Islet precursor cell (in vitro differentiated cells): Measurements from ENCODE around the gene ALDH1A3.

Source experiments
- DNase-seq: peaks from one replicate; pipeline ENCODE4 v3.0.0-alpha.2; 2018

The ALDH1A3 gene

DNA sequence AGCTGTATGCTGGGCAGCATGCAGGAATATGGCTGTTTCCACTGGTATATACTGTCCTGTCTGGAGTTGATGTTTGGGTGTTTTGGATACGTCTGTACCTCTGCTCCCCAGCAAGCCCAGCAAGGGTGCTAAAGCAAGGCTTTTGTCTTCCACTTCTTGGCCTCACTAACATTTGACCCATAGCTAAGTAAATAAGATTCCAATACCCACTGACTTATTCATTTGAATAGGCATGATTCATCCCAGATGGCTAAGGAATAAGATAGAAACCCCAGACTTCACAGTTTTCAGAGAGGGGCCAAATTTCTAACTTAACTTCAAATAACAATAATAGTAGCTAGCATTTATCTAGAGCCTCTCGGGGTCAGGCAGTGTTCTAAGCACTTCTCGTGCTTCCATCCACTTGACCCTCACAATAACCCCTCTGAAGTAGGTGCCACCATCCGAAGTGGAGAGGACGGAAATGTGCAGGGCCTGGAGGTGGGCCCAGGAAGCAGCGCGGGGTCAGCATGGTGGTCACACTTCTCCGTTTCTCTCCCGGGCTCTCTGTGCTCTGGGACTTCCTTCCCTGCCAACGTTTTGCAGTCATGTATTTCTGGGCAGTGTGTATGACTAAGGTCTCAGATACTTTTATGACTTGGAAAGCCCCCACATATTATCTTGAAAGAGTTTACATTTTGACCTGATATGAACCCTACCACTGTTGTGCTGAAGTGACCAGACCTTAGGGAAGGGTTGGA is 78.9 kb downstream of the ALDH1A3 start:
- DNase-seq = no peak

DNA sequence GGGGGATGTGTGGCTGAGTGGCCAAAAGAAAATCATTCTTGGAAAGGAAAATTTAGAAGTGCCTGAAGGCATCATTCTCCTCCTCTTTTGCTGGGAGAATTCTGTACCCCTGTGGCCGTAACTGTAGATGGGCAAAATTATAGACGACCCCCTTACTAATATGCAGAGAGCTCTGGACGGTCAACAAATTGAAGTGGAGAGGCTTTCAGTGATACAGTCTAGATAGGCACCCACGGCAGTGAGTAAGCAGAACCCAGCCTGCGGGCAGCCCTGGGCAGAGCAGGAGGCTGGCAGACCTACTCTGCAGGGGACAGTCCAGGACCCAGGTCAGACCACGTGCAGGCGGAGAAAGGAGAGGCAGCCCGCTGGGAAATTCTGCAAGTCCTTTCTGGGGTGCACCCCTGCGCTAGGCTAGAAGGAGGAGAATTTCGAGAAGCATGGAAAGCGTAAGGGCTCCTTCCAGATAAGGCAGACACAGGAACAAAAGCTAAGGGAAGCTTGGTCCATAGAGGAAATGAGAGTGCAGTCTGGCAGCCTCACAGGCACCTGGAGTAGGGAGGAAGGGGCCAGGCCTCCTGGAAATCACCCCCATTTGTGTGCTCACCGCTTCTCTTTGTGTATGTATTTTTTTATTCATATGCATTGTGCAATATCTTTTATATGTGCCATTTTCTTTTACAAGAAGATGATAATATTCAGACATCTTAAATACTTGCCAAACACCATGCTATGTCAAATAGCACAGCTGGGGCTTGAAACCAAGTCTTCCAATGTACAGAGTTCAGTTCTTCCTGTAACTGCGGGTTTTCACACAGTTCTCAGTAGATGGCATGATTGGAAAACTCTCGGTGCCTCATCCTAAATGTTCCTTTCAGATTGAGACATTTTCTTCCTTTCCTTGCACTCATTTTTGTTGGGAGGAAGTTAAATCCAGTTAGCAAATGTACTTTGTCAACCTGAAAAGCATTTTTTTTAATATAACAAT is 79.7 kb downstream of the ALDH1A3 start:
- DNase-seq = no peak
